Heart right ventricle (tissue), 16 donors: Measurements from ENCODE around the gene KCNMB2. TPM values are rescaled to one million over a fixed set of nuclear protein-coding genes. Genes with fewer than 3 reads are reported as not detected.

Experiments used
- ATAC-seq, 8 donors: fragments of 200-7000 bp; cut with Tn5 transposase; one replicate each; pipeline ENCODE4 v1.9.1; 2020; ENCODE audit warnings: mild to moderate bottlenecking in 8 of 8, moderate library complexity in 8 of 8, moderate number of reproducible peaks in 1 of 8
- DNase-seq, 2 donors: peaks; one replicate each; pipeline ENCODE4 v3.0.0-alpha.2; 2020
- H3K27ac ChIP-seq, 10 donors: fragments of 200-600 bp; sonication (generic) in 2 of 10; one replicate each; pipeline versions ENCODE4 v1.5.0 to v1.8.0; 2020 to 2022; ENCODE audit warnings: mild to moderate bottlenecking in 3 of 10
- H3K27me3 ChIP-seq, 7 donors: fragments of 200-600 bp; one replicate each; pipeline ENCODE4 v1.8.0; 2021 to 2022; ENCODE audit warnings: mild to moderate bottlenecking in 2 of 7
- H3K36me3 ChIP-seq, 9 donors: fragments of 200-600 bp; sonication (generic) in 1 of 9; one replicate each; pipeline versions ENCODE4 v1.5.0 to v1.8.0; 2020 to 2022; ENCODE audit warnings: mild to moderate bottlenecking in 2 of 9
- H3K4me1 ChIP-seq, 9 donors: fragments of 200-600 bp; sonication (generic) in 1 of 9; one replicate each; pipeline versions ENCODE4 v1.5.0 to v1.8.0; 2020 to 2022; ENCODE audit warnings: mild to moderate bottlenecking in 4 of 9
- H3K4me3 ChIP-seq, 10 donors: fragments of 200-600 bp; sonication (generic) in 2 of 10; one replicate each; pipeline versions ENCODE4 v1.5.0 to v1.8.0; 2020 to 2022; ENCODE audit warnings: mild to moderate bottlenecking in 7 of 10, moderate library complexity in 2 of 10
- H3K9me3 ChIP-seq, 11 donors: fragments of 200-600 bp in 10 of 11; sonication (generic) in 2 of 11; one replicate each; pipeline versions ENCODE4 v1.5.0 to v1.8.0; 2013 to 2022; ENCODE audit warnings: mild to moderate bottlenecking in 2 of 11, control low read depth in 1 of 11, moderate library complexity in 1 of 11
- CTCF ChIP-seq, 9 donors: fragments of 200-600 bp; sonication (generic) in 2 of 9; IDR thresholded peaks; one replicate each; pipeline versions ENCODE4 v1.5.0 to v1.8.0; 2021 to 2022; ENCODE audit warnings: antibody characterized with exemption in 9 of 9, mild to moderate bottlenecking in 5 of 9, moderate library complexity in 1 of 9
- WGBS, 2 donors: extraction: QIAGEN DNeasy Blood & Tissue Kit; methylation state at CpG; one replicate each; pipeline ENCODE4 v1.1.7; 2013; ENCODE audit warnings: inconsistent platforms in 1 of 2; 5-methylcytosine and 5-hydroxymethylcytosine counted together
- intact Hi-C, 10 donors: fragments of 100-400 bp; cut with DNase I; formaldehyde crosslinking; loops; one replicate each; pipeline versions ENCODE4 v1.11.1 to v1.14.2; 2022
- polyA plus RNA-seq, 2 donors: library from polyadenylated mRNA; stranded (reverse); fragments of 200-250 nt; gene quantifications; one replicate each; pipeline ENCODE4 v1.2.3, GENCODE V29; 2013
- total RNA-seq, 10 donors: library from RNA; stranded (reverse); fragmentation: NEBNext Ultra II Directional in 3 of 10; extraction: Animal tissue kit (Norgen Biotek cat#: 25700) in 3 of 10; gene quantifications; one replicate each; pipeline versions ENCODE4 v1.2.1 to v1.2.4, GENCODE V29; 2021 to 2023
- donor health status: Arrhythmogenic right ventricular cardiomyopathy.
- donor health status: ischemic (EF 13 %, LVEDD 7.1; RV severe dilation, severe dysfunction).
- donor health status: healthy with polysubstance abuse.
- donor health status: DM: no; HTN: yes; CAD: no.
- donor health status: DM: no; HTN: no; CAD: no.
- donor health status: ischemic (EF 25% LVEDD 6.9; RV normal size, moderate dysfunction).
- donor health status: ischemic (EF 25% LVEDD 5.7; RV mildly dilated, moderate dysfunction).
- donor health status: healthy.
- donor health status: DM: yes; HTN: yes; CAD: no.
- donor health status: Ischemic cardiomyopathy.
- donor health status: ischemic (EF 35%, LVEDD 5.7; RV mildly dilated, moderate dysfunction).
- donor health status: nonischemic (EF 11% LVEDD 7.7; RV severe dilation, severe dysfunction).
- donor health status: DM: yes; HTN: yes; CAD: no.
- donor health status: PGD.
- donor health status: ischemic (EF 29% LVEDD 5.4; RV normal size, mild dysfunction).
- donor health status: nonischemic (EF 23%, LVEDD 6.1; RV moderate dilation, normal function).

KCNMB2 gene
- total and polyA plus RNA-seq, 12 donors: 0.55 to 9.2 (median 3.6) TPM

GRCh38 chr3:178847190-178847589 lies 311.0 kb downstream of the KCNMB2 start:
- Histone ChIP-seq H3K4me1 (peaks cover 3 to 55% (median 29%) of the 10 kb centered on the region in 9 donors), H3K36me3 (no peaks in the 10 kb centered on the region), H3K27me3 (no peaks in the 10 kb centered on the region), H3K4me3 (no peak overlapping the region), H3K27ac (peak overlapping the region in 9 of 10 donors; percentile 6 to 78 (median 52)), H3K9me3 (no peaks in the 10 kb centered on the region)
- 17 to 22% methylated on average over 2 of the region's 2 CpGs for WGBS, 2 donors
- ATAC-seq: peak; percentile 85 to 95 (median 90)
- DNase-seq: peak in 1 of 2 donors; percentile 21
- intact Hi-C loops: loop anchor here in 2 of 10 donors (2.0 to 5.0 kb wide), 2 partner anchors 24 to 310 kb away; partner anchors contain the start of gene KCNMB2 (in 1 of the 2)
- TF ChIP-seq CTCF (IDR thresholded peaks at IDR 0.05): no peak

- WGBS, 2 donors: 13 to 32% methylated on average over 4 of the region's 4 CpGs
- no peak overlapping the region for H3K4me3 ChIP-seq
- no peak for TF ChIP-seq CTCF (IDR thresholded peaks at IDR 0.05)
- peaks cover 3 to 58% (median 29%) of the 10 kb centered on the region in 9 donors for H3K4me1 ChIP-seq
- H3K9me3 ChIP-seq: no peaks in the 10 kb centered on the region
- peak in 7 of 8 donors; percentile 12 to 70 (median 43) for ATAC-seq
- H3K27ac ChIP-seq: peak overlapping the region in 6 of 10 donors; percentile 13 to 78 (median 58)
- no peaks in the 10 kb centered on the region for H3K27me3 ChIP-seq
- no peak for DNase-seq
- H3K36me3 ChIP-seq: no peaks in the 10 kb centered on the region
- intact Hi-C loops: loop anchor here in 1 of 10 donors (5.0 kb wide), 1 partner anchor 312 kb away; the partner anchor contains the start of gene KCNMB2
These were observed 313.1 kb downstream of the KCNMB2 start for GRCh38 chr3:178849199-178849910.

GRCh38 chr3:178850450-178851190 lies 314.4 kb downstream of the KCNMB2 start:
- peak overlapping the region in 2 of 10 donors; percentile 39 to 40 for H3K27ac ChIP-seq
- 72 to 82% methylated on average over 8 of the region's 8 CpGs for WGBS, 2 donors

More at GRCh38 chr3:178850450-178851190, 314.4 kb downstream of the KCNMB2 start:
- ATAC-seq (peak in 1 of 8 donors; percentile 45), DNase-seq (no peak)
- no peak for TF ChIP-seq CTCF (IDR thresholded peaks at IDR 0.05)
- H3K27me3 ChIP-seq: no peaks in the 10 kb centered on the region
- H3K4me3 ChIP-seq: no peak overlapping the region
- H3K9me3 ChIP-seq: no peaks in the 10 kb centered on the region
- peaks cover 3 to 57% (median 29%) of the 10 kb centered on the region in 9 donors for H3K4me1 ChIP-seq
- no peaks in the 10 kb centered on the region for H3K36me3 ChIP-seq
- intact Hi-C loops: loop anchor here in 1 of 10 donors (10.0 kb wide), 1 partner anchor 396 kb away; no protein-coding TSS in a partner anchor
